ENCODE measurements around the gene TEKT5. TPM values are rescaled to one million over a fixed set of nuclear protein-coding genes. Genes with fewer than 3 reads are reported as not detected.
"Not testable (repeated sequence)": the region's sequence is repeated elsewhere in the genome, so short reads cannot be mapped to it uniquely, and the experiment has no call there.

The TEKT5 gene
- total RNA-seq, 1 experiment from 2014 or later: 0.31 TPM

GRCh38 chr16:10658943-10659342 is 35.8 kb downstream of the TEKT5 start:
- Histone ChIP-seq H3K36me3 (replicated peaks; ENCODE audit: control insufficient read depth, insufficient read depth, low read length) (no peaks in the 10 kb centered on the region), H3K27me3 (ENCODE audit: control insufficient read depth, insufficient read depth, low read length) (no peaks in the 10 kb centered on the region), H3K4me3 (ENCODE audit: insufficient read depth, low read depth, low read length) (no peak overlapping the region)
- no peak for DNase-seq

GRCh38 chr16:10657925-10658324 is 36.8 kb downstream of the TEKT5 start:
- Histone ChIP-seq H3K36me3 (replicated peaks; ENCODE audit: control insufficient read depth, insufficient read depth, low read length) (no peaks in the 10 kb centered on the region), H3K4me3 (ENCODE audit: insufficient read depth, low read depth, low read length) (no peak overlapping the region), H3K27me3 (ENCODE audit: control insufficient read depth, insufficient read depth, low read length) (no peaks in the 10 kb centered on the region)
- no peak for DNase-seq

DNA sequence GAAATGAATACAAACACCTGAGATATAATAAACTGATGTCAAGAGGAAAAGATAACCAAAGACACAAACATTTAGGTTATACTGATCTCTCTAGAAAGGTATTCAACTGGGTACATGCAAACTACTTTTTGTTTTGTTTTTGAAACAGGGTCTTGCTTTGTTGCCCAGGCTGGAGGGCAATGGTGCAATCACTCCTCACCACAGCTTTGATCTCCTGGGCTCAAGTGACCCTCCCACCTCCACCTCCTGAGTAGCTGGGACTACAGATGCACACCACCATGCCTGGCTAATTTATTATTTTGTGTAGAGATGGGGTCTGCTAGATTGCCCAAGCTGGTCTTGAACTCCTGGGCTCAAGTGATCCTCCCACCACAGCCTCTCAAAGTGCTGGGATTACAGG is 38.1 kb downstream of the TEKT5 start:
- DNase-seq: no peak
- no peaks in the 10 kb centered on the region for H3K36me3 ChIP-seq (replicated peaks; ENCODE audit: control insufficient read depth, insufficient read depth, low read length)
- H3K27me3 ChIP-seq (ENCODE audit: control insufficient read depth, insufficient read depth, low read length): no peaks in the 10 kb centered on the region

GRCh38 chr16:10655415-10655977 is 39.2 kb downstream of the TEKT5 start:
- no peak overlapping the region for H3K4me3 ChIP-seq (ENCODE audit: insufficient read depth, low read depth, low read length)
- no peak for DNase-seq
- no peaks in the 10 kb centered on the region for H3K27me3 ChIP-seq (ENCODE audit: control insufficient read depth, insufficient read depth, low read length)
- H3K36me3 ChIP-seq (replicated peaks; ENCODE audit: control insufficient read depth, insufficient read depth, low read length): no peaks in the 10 kb centered on the region

More for the DNA sequence above, 38.1 kb downstream of the TEKT5 start:
- H3K4me3 ChIP-seq (ENCODE audit: insufficient read depth, low read depth, low read length): no peak overlapping the region

GRCh38 chr16:10654592-10655414 is 39.9 kb downstream of the TEKT5 start:
- Histone ChIP-seq H3K36me3 (replicated peaks; ENCODE audit: control insufficient read depth, insufficient read depth, low read length) (no peaks in the 10 kb centered on the region), H3K4me3 (ENCODE audit: insufficient read depth, low read depth, low read length) (no peak overlapping the region), H3K27me3 (ENCODE audit: control insufficient read depth, insufficient read depth, low read length) (no peaks in the 10 kb centered on the region)
- DNase-seq: no peak

- Histone ChIP-seq H3K27me3 (ENCODE audit: control insufficient read depth, insufficient read depth, low read length) (no peaks in the 10 kb centered on the region), H3K36me3 (replicated peaks; ENCODE audit: control insufficient read depth, insufficient read depth, low read length) (no peaks in the 10 kb centered on the region), H3K4me3 (ENCODE audit: insufficient read depth, low read depth, low read length) (no peak overlapping the region)
- peak; percentile 55 for DNase-seq
Measured at GRCh38 chr16:10652730-10653590, 41.8 kb downstream of the TEKT5 start.

GRCh38 chr16:10649098-10649497 is 45.6 kb downstream of the TEKT5 start:
- not testable (repeated sequence) for H3K4me3 ChIP-seq (ENCODE audit: insufficient read depth, low read depth, low read length); H3K36me3 ChIP-seq (replicated peaks; ENCODE audit: control insufficient read depth, insufficient read depth, low read length); DNase-seq; H3K27me3 ChIP-seq (ENCODE audit: control insufficient read depth, insufficient read depth, low read length)

GRCh38 chr16:10647721-10648296 is 46.9 kb downstream of the TEKT5 start:
- Histone ChIP-seq H3K36me3 (replicated peaks; ENCODE audit: control insufficient read depth, insufficient read depth, low read length) (no peaks in the 10 kb centered on the region), H3K27me3 (ENCODE audit: control insufficient read depth, insufficient read depth, low read length) (no peaks in the 10 kb centered on the region), H3K4me3 (ENCODE audit: insufficient read depth, low read depth, low read length) (no peak overlapping the region)
- no peak for DNase-seq

DNA sequence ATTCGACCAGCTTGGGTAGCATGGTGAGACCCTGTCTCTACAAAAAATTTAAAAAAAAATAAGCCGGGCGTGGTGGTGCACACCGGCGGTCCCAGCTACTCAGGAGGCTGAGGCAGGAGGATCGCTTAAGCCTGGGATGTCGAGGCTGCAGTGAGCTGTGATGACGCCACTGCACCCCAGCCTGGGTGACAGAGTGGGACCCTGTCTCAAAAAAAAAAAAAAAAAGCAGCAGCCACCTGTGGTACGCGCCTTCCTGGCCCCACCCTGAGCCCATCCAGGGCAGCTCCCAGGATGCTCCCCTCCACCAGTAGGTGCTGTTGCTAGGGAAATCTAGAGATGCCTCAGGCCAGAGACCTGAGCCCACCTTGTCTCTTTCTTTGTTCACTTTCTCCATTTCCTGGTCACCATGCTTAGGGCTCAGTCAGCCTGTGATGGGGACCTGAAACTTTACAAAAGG is 47.4 kb downstream of the TEKT5 start:
- no peaks in the 10 kb centered on the region for H3K27me3 ChIP-seq (ENCODE audit: control insufficient read depth, insufficient read depth, low read length)
- no peak for DNase-seq
- no peak overlapping the region for H3K4me3 ChIP-seq (ENCODE audit: insufficient read depth, low read depth, low read length)
- H3K36me3 ChIP-seq (replicated peaks; ENCODE audit: control insufficient read depth, insufficient read depth, low read length): no peaks in the 10 kb centered on the region

DNA sequence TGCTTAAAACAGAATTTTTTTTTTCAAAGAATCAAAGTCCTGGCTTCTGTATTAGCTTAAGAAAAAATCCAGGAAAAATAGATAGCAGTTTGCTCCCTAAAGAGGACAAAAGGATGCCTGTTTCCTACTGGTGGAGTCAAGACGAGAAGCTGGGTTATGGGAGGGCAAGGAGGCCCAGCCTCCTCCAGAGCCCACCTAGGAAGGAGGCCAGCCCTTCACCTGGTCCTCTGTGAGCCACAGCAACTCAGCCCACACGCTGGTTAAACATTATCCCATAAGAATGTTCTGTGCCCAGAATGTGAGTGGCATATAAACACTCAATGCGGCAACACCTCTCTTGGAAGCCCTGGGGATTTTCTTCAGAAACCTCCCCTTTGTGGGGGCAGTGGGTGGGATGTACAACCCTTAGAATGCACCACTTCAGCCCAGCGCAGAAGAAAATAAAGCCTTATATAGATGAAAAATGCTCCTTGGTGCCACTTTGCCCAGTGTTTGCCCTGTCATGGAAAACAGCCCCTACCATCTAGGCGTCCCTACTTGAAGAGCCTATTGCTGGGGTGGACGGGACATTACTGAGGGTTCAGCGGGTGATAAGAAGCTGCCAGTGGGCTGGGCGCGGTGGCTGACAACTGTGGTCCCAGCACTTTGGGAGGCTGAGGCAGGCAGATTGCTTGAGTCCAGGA is 48.0 kb downstream of the TEKT5 start:
- DNase-seq: no peak
- Histone ChIP-seq H3K27me3 (ENCODE audit: control insufficient read depth, insufficient read depth, low read length) (no peaks in the 10 kb centered on the region), H3K36me3 (replicated peaks; ENCODE audit: control insufficient read depth, insufficient read depth, low read length) (no peaks in the 10 kb centered on the region), H3K4me3 (ENCODE audit: insufficient read depth, low read depth, low read length) (no peak overlapping the region)

DNA sequence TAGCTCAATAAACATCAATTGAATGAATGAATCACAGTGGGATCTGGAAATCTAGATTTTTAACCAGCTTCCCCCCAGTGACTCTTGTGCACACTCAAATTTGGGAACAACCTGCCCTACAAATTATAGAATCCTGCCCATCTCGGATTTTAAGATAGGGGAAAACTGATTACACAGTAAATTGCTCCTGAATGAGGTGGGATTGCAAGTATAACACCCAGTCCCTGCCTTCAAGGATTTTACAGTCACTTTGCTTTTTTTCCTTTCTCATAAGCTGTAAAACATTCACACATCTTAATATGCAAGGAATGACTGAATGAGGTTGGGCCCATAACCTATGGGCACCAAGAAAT is 48.5 kb downstream of the TEKT5 start:
- no peaks in the 10 kb centered on the region for H3K27me3 ChIP-seq (ENCODE audit: control insufficient read depth, insufficient read depth, low read length)
- no peak for DNase-seq
- H3K36me3 ChIP-seq (replicated peaks; ENCODE audit: control insufficient read depth, insufficient read depth, low read length): no peaks in the 10 kb centered on the region
- H3K4me3 ChIP-seq (ENCODE audit: insufficient read depth, low read depth, low read length): no peak overlapping the region

DNA sequence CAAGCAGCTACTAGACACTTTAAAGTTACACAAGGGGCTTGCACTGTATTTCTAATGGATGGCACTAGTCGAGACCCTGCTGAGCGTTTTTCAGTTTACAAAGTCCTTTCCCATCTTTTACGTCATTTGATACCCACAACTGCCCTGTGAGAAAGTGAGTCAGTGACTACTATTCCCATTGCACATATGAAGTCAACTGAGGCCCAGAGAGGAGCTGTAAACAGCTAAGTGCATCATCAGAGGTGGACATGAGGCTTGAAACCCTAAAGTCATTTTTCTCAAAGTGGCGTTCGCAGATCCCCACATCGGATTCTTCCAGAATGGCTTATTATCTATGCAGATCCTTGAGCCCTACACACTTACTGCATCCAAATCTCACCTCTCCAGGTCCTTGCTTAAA is 50.6 kb downstream of the TEKT5 start:
- Histone ChIP-seq H3K27me3 (ENCODE audit: control insufficient read depth, insufficient read depth, low read length) (no peaks in the 10 kb centered on the region), H3K36me3 (replicated peaks; ENCODE audit: control insufficient read depth, insufficient read depth, low read length) (no peaks in the 10 kb centered on the region), H3K4me3 (ENCODE audit: insufficient read depth, low read depth, low read length) (no peak overlapping the region)
- no peak for DNase-seq

- Histone ChIP-seq H3K36me3 (replicated peaks; ENCODE audit: control insufficient read depth, insufficient read depth, low read length) (no peaks in the 10 kb centered on the region), H3K27me3 (ENCODE audit: control insufficient read depth, insufficient read depth, low read length) (no peaks in the 10 kb centered on the region), H3K4me3 (ENCODE audit: insufficient read depth, low read depth, low read length) (no peak overlapping the region)
- no peak for DNase-seq
Measured at GRCh38 chr16:10642964-10643363, 51.8 kb downstream of the TEKT5 start.

Measured in H7 (cell line).